Epithelial cell of prostate (primary cell): Measurements from ENCODE around the gene PDE1C.
"Not testable (repeated sequence)": the region's sequence is repeated elsewhere in the genome, so short reads cannot be mapped to it uniquely, and the experiment has no call there.

Experiments used
- DNase-seq: peaks from one replicate; pipeline ENCODE4 v3.0.0-alpha.2; 2011; ENCODE audit warnings: low read depth, low spot score
- H3K27ac ChIP-seq: fragments of 450-650 bp; 2 replicates; pipeline ENCODE4 v1.5.1; 2017; ENCODE audit warnings: mild to moderate bottlenecking

The PDE1C gene

GRCh38 chr7:32076802-32077201 is 6.6 kb upstream of the PDE1C start:
- not testable (repeated sequence) for H3K27ac ChIP-seq, DNase-seq

GRCh38 chr7:32075612-32076011 is 5.4 kb upstream of the PDE1C start:
- no peak overlapping the region for H3K27ac ChIP-seq
- no peak for DNase-seq

GRCh38 chr7:32074787-32075585 is 4.8 kb upstream of the PDE1C start:
- no peak for DNase-seq
- H3K27ac ChIP-seq, result no peak overlapping the region

GRCh38 chr7:32073533-32073932 is 3.3 kb upstream of the PDE1C start:
- H3K27ac ChIP-seq, result no peak overlapping the region
- no peak for DNase-seq

GRCh38 chr7:32072397-32072796 is 2.2 kb upstream of the PDE1C start:
- H3K27ac ChIP-seq, result no peak overlapping the region
- DNase-seq, result no peak

- H3K27ac ChIP-seq, result no peak overlapping the region
- DNase-seq, result no peak
Measured at GRCh38 chr7:32071466-32072091, 1.4 kb upstream of the PDE1C start.

GRCh38 chr7:32070051-32070405 is 179 bp downstream of the PDE1C start:
- no peak overlapping the region for H3K27ac ChIP-seq
- no peak for DNase-seq

GRCh38 chr7:32069116-32069650 is 1.0 kb downstream of the PDE1C start:
- H3K27ac ChIP-seq, result no peak overlapping the region
- DNase-seq, result no peak

- no peak for DNase-seq
- H3K27ac ChIP-seq, result no peak overlapping the region
Measured at GRCh38 chr7:32068411-32069101, 1.7 kb downstream of the PDE1C start.

GRCh38 chr7:32066441-32066840 is 3.8 kb downstream of the PDE1C start:
- H3K27ac ChIP-seq, result no peak overlapping the region
- DNase-seq, result no peak

- no peak overlapping the region for H3K27ac ChIP-seq
- DNase-seq, result no peak
Measured at GRCh38 chr7:32063614-32064013, 6.6 kb downstream of the PDE1C start.

- no peak for DNase-seq
Measured at GRCh38 chr7:32062150-32062549, 8.1 kb downstream of the PDE1C start.

GRCh38 chr7:32061346-32061745 is 8.9 kb downstream of the PDE1C start:
- no peak overlapping the region for H3K27ac ChIP-seq

More at GRCh38 chr7:32062150-32062549, 8.1 kb downstream of the PDE1C start:
- no peak overlapping the region for H3K27ac ChIP-seq

GRCh38 chr7:32059289-32060011 is 10.8 kb downstream of the PDE1C start:
- no peak for DNase-seq

More at GRCh38 chr7:32061346-32061745, 8.9 kb downstream of the PDE1C start:
- no peak for DNase-seq

GRCh38 chr7:32058002-32058401 is 12.2 kb downstream of the PDE1C start:
- no peak for DNase-seq
- H3K27ac ChIP-seq, result no peak overlapping the region

More at GRCh38 chr7:32059289-32060011, 10.8 kb downstream of the PDE1C start:
- no peak overlapping the region for H3K27ac ChIP-seq

- H3K27ac ChIP-seq, result no peak overlapping the region
- DNase-seq, result no peak
Measured at GRCh38 chr7:32056767-32057166, 13.4 kb downstream of the PDE1C start.

- no peak for DNase-seq
Measured at GRCh38 chr7:32053204-32053603, 17.0 kb downstream of the PDE1C start.

GRCh38 chr7:32051128-32051527 is 19.1 kb downstream of the PDE1C start:
- H3K27ac ChIP-seq, result no peak overlapping the region
- no peak for DNase-seq

More at GRCh38 chr7:32053204-32053603, 17.0 kb downstream of the PDE1C start:
- no peak overlapping the region for H3K27ac ChIP-seq

- DNase-seq, result no peak
- H3K27ac ChIP-seq, result no peak overlapping the region
Measured at GRCh38 chr7:32049599-32049998, 20.6 kb downstream of the PDE1C start.

- no peak overlapping the region for H3K27ac ChIP-seq
Measured at GRCh38 chr7:32048970-32049491, 21.2 kb downstream of the PDE1C start.

More at GRCh38 chr7:32048970-32049491, 21.2 kb downstream of the PDE1C start:
- DNase-seq, result no peak
